Right renal cortex interstitium (tissue), 3 donors: ENCODE results near the gene FMR1NB. TPM values are rescaled to one million over a fixed set of nuclear protein-coding genes. Genes with fewer than 3 reads are reported as not detected.

Source experiments
- DNase-seq, 3 donors: peaks; one replicate each; pipeline ENCODE4 v3.0.0-alpha.2; 2013; ENCODE audit warnings: low read depth in 3 of 3, low spot score in 2 of 3
- polyA plus RNA-seq, 3 donors: library from polyadenylated mRNA; unstranded; fragments of 120-200 nt; gene quantifications; one replicate each; pipeline ENCODE4 v1.2.1, GENCODE V29; 2013; ENCODE audit not compliant: insufficient read length in 3 of 3

The FMR1NB gene
- polyA plus RNA-seq, 3 donors, result not detected

- no peak for DNase-seq
Observed at GRCh38 chrX:148069759-148070503, 88.8 kb downstream of the FMR1NB start.

- DNase-seq, result no peak
Observed at GRCh38 chrX:148070504-148070877, 89.4 kb downstream of the FMR1NB start.

Other genes with a start within 250 kb of the FMR1NB start
- 10 to 100 TPM; 73.0 to 80.0 (median 79.3) TPM for gene FMR1, start 69.4 kb upstream of the FMR1NB start, polyA plus RNA-seq